Cardiac muscle cell (in vitro differentiated cells and primary cell): ENCODE data around the gene CHST8. TPM values are rescaled to one million over a fixed set of nuclear protein-coding genes. Genes with fewer than 3 reads are reported as not detected.
A peak's percentile ranks its signal among the peaks of the same experiment; 100 is the strongest.

Source experiments
- DNase-seq, 2 donors: peaks; one replicate each; pipeline versions ENCODE4 v3.0.0 to v3.0.0-alpha.2; 2010 to 2017; ENCODE audit warnings: low read depth in 1 of 2, low spot score in 1 of 2
- H3K27ac ChIP-seq: fragments of 200-600 bp; sonication (generic); 2 replicates; pipeline ENCODE4 v1.5.1; 2016
- H3K27me3 ChIP-seq: fragments of 200-600 bp; sonication (generic); 2 replicates; pipeline ENCODE4 v1.6.0; 2016; ENCODE audit warnings: control low read depth
- H3K36me3 ChIP-seq: fragments of 200-600 bp; sonication (generic); 2 replicates; pipeline ENCODE4 v1.5.1; 2016; ENCODE audit warnings: control low read depth
- H3K4me1 ChIP-seq: fragments of 200-600 bp; sonication (generic); 2 replicates; pipeline ENCODE4 v1.8.1; 2017; ENCODE audit warnings: low read depth, mild to moderate bottlenecking, mixed run types
- H3K4me3 ChIP-seq: fragments of 200-600 bp; sonication (generic); 2 replicates; pipeline ENCODE4 v1.5.1; 2016; ENCODE audit warnings: mild to moderate bottlenecking
- H3K9me3 ChIP-seq: fragments of 200-600 bp; sonication (generic); 2 replicates; pipeline ENCODE4 v1.5.1; 2017; ENCODE audit warnings: low read depth, mild to moderate bottlenecking, control low read depth
- CTCF ChIP-seq: IDR thresholded peaks from 2 replicates; pipeline ENCODE4 v1.5.1; 2012; ENCODE audit warnings: low read depth, mild to moderate bottlenecking, low read length
- polyA plus RNA-seq: library from polyadenylated mRNA; unstranded; fragments of >200 nt; fragmentation: Nextera tagmentation; extraction: Ambion mirVana; gene quantifications from 2 replicates; pipeline ENCODE4 v1.2.1, GENCODE V29; 2016
- total RNA-seq: library from RNA; depleted of rRNA; stranded (reverse); fragments of >200 nt; gene quantifications from 2 replicates; pipeline ENCODE4 v1.2.3, GENCODE V29; 2016

Gene CHST8
- total and polyA plus RNA-seq, 2 experiments from 2014 or later, result 0.84 to 0.89 TPM

GRCh38 chr19:33622809-33623511 is 1.2 kb downstream of the CHST8 start:
- Histone ChIP-seq H3K4me3 (peak overlapping the region; percentile 64), H3K27me3 (peaks cover 82% of the 10 kb centered on the region), H3K4me1 (peaks cover 10% of the 10 kb centered on the region), H3K27ac (no peak overlapping the region), H3K36me3 (no peaks in the 10 kb centered on the region), H3K9me3 (no peaks in the 10 kb centered on the region)
- peak in 1 of 2 donors; percentile 23 for DNase-seq
- no peak for TF ChIP-seq CTCF

DNA sequence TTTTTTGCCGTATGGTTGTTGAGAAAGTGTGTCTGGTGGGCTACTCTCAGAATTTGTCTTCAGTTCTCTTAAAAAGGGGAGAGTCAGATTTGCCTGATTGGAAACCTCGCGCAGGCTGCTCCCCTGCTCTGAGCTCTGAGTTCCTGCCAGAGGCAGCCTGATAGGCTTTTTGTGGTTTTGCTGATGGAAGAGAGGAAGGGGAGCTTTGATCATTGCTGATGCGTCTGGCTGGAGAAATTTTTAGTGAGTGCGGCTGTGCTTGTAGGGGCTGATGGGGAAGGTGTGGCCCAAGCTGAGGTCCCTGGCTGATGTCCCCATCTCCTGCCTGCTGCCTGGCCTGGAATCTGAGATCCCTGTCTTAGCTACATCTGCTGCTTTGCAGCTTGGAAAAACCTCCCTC is 2.8 kb downstream of the CHST8 start:
- H3K27me3 ChIP-seq, result peaks cover 85% of the 10 kb centered on the region
- TF ChIP-seq CTCF, result no peak
- H3K4me3 ChIP-seq, result no peak overlapping the region
- no peak for DNase-seq
- H3K9me3 ChIP-seq, result no peaks in the 10 kb centered on the region
- H3K36me3 ChIP-seq, result no peaks in the 10 kb centered on the region
- H3K4me1 ChIP-seq, result peaks cover 10% of the 10 kb centered on the region
- no peak overlapping the region for H3K27ac ChIP-seq

DNA sequence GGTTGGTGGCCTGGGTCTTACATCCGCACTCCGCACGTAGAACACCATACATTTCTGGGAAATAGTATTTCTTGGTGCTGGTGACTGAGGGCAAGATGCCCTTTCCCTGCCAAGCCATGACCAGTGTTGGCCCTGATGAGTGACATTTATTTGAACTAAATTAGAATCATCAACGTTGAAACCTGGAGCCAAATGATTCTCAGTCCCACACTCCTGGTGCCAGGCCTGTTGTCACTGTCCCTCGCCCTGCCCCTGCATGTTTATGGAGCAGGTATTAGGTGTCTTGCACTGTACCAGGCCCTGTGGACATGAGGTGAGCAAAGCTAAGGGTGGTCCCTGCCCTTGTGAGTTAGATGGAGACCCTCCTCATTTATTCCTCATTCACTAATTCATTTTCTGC is 5.8 kb downstream of the CHST8 start:
- Histone ChIP-seq H3K27ac (no peak overlapping the region), H3K9me3 (no peaks in the 10 kb centered on the region), H3K4me3 (no peak overlapping the region), H3K4me1 (peaks cover 7% of the 10 kb centered on the region), H3K27me3 (peaks cover 60% of the 10 kb centered on the region), H3K36me3 (no peaks in the 10 kb centered on the region)
- no peak for TF ChIP-seq CTCF
- DNase-seq, result no peak

DNA sequence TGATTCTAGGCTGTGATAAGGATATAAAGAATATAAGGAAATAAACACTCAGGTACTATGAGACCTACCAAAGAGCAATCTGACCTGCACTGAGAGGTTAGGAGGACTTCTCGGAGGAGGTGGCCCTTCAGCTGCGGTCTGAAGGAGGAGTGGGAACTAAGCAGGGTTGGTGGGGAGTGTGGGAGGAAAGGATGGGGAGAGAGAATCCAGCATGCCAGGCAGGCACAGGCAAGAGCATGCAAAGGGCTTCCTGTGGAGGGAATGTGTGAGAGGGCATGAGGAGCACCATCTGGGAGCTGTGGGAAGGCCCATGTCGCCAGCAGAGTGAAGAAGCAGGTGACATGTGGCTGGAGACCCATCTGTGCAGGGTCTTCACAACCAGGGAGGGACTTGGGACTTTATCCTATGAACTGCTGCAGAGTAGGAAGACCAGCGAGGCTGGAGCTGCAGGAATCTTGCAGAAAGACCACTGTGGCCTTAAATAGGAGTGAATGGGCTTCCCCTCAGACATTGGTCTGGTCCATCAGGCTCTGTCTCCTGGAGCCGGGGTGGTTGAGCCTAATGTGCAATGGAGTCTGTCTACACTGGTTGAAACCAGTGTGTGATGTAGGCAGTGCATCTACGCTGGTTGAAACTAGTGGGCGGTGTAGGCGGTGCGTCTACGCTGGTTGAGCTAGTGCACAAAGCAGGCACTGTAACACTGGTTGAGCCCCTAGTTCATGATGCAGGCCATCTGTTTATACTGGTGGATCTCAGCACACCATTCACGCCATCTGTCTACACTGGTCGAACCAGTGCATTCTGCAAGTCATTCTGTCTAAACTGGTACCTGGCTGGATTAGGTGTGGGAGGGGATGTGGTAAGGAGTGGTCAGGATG is 6.4 kb downstream of the CHST8 start:
- Histone ChIP-seq H3K27ac (no peak overlapping the region), H3K9me3 (no peaks in the 10 kb centered on the region), H3K27me3 (peaks cover 53% of the 10 kb centered on the region), H3K4me1 (peaks cover 1% of the 10 kb centered on the region), H3K36me3 (no peaks in the 10 kb centered on the region), H3K4me3 (no peak overlapping the region)
- TF ChIP-seq CTCF, result no peak
- DNase-seq, result no peak

GRCh38 chr19:33628921-33629825 is 7.4 kb downstream of the CHST8 start:
- Histone ChIP-seq H3K27me3 (peaks cover 43% of the 10 kb centered on the region), H3K9me3 (no peaks in the 10 kb centered on the region), H3K27ac (no peak overlapping the region), H3K4me3 (no peak overlapping the region), H3K4me1 (no peaks in the 10 kb centered on the region), H3K36me3 (no peaks in the 10 kb centered on the region)
- DNase-seq, result no peak
- no peak for TF ChIP-seq CTCF
